ENCODE results near the gene RRP1.

The RRP1 gene

GRCh38 chr21:43759651-43760050, 29.7 kb upstream of the RRP1 start:
- no peak for DNase-seq

GRCh38 chr21:43760391-43760958, 28.9 kb upstream of the RRP1 start:
- DNase-seq, result no peak

GRCh38 chr21:43761886-43762285, 27.5 kb upstream of the RRP1 start:
- DNase-seq, result no peak

- DNase-seq, result no peak
Observed at GRCh38 chr21:43762303-43763128, 26.9 kb upstream of the RRP1 start.

- DNase-seq, result no peak
Observed at GRCh38 chr21:43763901-43764523, 25.4 kb upstream of the RRP1 start.

GRCh38 chr21:43764576-43765495, 24.5 kb upstream of the RRP1 start:
- no peak for DNase-seq

GRCh38 chr21:43766734-43767497, 22.5 kb upstream of the RRP1 start:
- DNase-seq, result no peak

GRCh38 chr21:43767498-43767983, 21.8 kb upstream of the RRP1 start:
- DNase-seq, result no peak

GRCh38 chr21:43767984-43768867, 21.2 kb upstream of the RRP1 start:
- peak; percentile 34 for DNase-seq

- no peak for DNase-seq
Observed at GRCh38 chr21:43768868-43769167, 20.6 kb upstream of the RRP1 start.

GRCh38 chr21:43769325-43769958, 19.9 kb upstream of the RRP1 start:
- no peak for DNase-seq

- DNase-seq, result no peak
Observed at GRCh38 chr21:43770066-43770655, 19.2 kb upstream of the RRP1 start.

- DNase-seq, result no peak
Observed at GRCh38 chr21:43771199-43771675, 18.1 kb upstream of the RRP1 start.

GRCh38 chr21:43771698-43772424, 17.5 kb upstream of the RRP1 start:
- DNase-seq, result no peak

GRCh38 chr21:43772425-43772821, 17.0 kb upstream of the RRP1 start:
- no peak for DNase-seq

- DNase-seq, result no peak
Observed at GRCh38 chr21:43774163-43774562, 15.2 kb upstream of the RRP1 start.

- no peak for DNase-seq
Observed at GRCh38 chr21:43775190-43775589, 14.2 kb upstream of the RRP1 start.

GRCh38 chr21:43775795-43776430, 13.5 kb upstream of the RRP1 start, which contains the start of gene CSTB:
Gene CSTB, minus strand, starts transcription at chr21:43776308. Its CDS starts 39 bp downstream, at chr21:43776269.
- peak; percentile 66 for DNase-seq

- DNase-seq, result no peak
Observed at GRCh38 chr21:43777953-43778352, 11.4 kb upstream of the RRP1 start.
